ENCODE measurements around the gene GLIS1. TPM values are rescaled to one million over a fixed set of nuclear protein-coding genes. Genes with fewer than 3 reads are reported as not detected.

GLIS1 gene
- total and polyA plus RNA-seq, 10 of the 15 experiments (the other 5 are each of a cell fraction or from before 2014, with no cell fraction given), result not detected

- no peak for TF ChIP-seq ZNF24 (IDR thresholded peaks at IDR 0.05)
- TF ChIP-seq STAT3 (IDR thresholded peaks at IDR 0.05; ENCODE audit: low read depth, low read length), result no peak
- TF ChIP-seq CREB1 (IDR thresholded peaks at IDR 0.05; ENCODE audit: low read depth), result no peak
- TF ChIP-seq ZBED1 (IDR thresholded peaks at IDR 0.05; ENCODE audit: borderline replicate concordance), result no peak
- TF ChIP-seq MXI1 (IDR thresholded peaks at IDR 0.05; ENCODE audit: low read depth, low read length), result no peak
- no peak for TF ChIP-seq E2F4 (IDR thresholded peaks at IDR 0.05; ENCODE audit: low read depth, low read length)
- no peak for TF ChIP-seq NR2C2 (IDR thresholded peaks at IDR 0.05; ENCODE audit: borderline replicate concordance, control insufficient read depth, insufficient read length, low read depth)
Observed at GRCh38 chr1:53481456-53481855, 257.5 kb downstream of the GLIS1 start (continued).

DNA sequence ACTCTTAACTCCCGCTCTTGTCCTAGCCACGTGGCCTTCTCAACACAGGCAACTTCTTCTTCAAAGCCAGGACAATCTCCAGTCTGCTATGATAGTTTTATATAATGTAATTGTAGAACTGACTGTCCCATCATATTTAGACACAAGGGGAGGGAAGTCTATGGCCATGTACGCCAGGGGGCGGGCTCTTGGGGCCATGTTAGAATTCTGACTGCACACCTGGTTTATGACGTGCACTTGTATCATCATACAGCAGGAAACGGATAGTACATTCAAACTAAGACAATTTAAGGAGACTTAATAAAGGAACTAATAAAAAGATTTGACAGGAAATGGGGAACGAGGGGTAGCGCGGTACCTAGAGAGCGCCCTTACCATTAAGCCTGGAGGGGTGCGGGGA, 258.3 kb downstream of the GLIS1 start:
- Histone ChIP-seq H3K9ac (ENCODE audit: control insufficient read depth, insufficient read depth, low read length) (no peak overlapping the region), H3K9me3 (replicated peaks; ENCODE audit: control insufficient read depth, insufficient read depth, low read length) (no peaks in the 10 kb centered on the region), H2AFZ (ENCODE audit: control insufficient read depth, low read depth, low read length) (no peak overlapping the region), H3K79me2 (ENCODE audit: control insufficient read depth, insufficient read depth, low read length) (no peaks in the 10 kb centered on the region), H3K27me3 (replicated peaks in 1 of 2; ENCODE audit: control insufficient read depth in 2 of 2, insufficient read depth in 2 of 2, low read length in 1 of 2) (peaks cover 4 to 5% of the 10 kb centered on the region in 2 experiments; a peak in 3 of 4 replicates), H3K4me3 (no peak overlapping the region), H3K27ac (ENCODE audit: control insufficient read depth, insufficient read depth) (no peak overlapping the region), H3K4me2 (ENCODE audit: control insufficient read depth, insufficient read depth) (no peak overlapping the region), H3K4me1 (ENCODE audit: control insufficient read depth, insufficient read depth, low read length) (no peaks in the 10 kb centered on the region), H3K36me3 (ENCODE audit: control insufficient read depth in 2 of 2, insufficient read depth in 2 of 2, low read length in 1 of 2) (no peaks in the 10 kb centered on the region), H4K20me1 (ENCODE audit: control insufficient read depth, insufficient read depth) (no peaks in the 10 kb centered on the region; the same call in 1 of the 2 replicates)
- TF ChIP-seq ESRRA (IDR thresholded peaks at IDR 0.05; ENCODE audit: low read length) (no peak), HDAC2 (IDR thresholded peaks at IDR 0.05) (no peak), MXI1 (IDR thresholded peaks at IDR 0.05; ENCODE audit: low read depth, low read length) (no peak), CHD4 (IDR thresholded peaks at IDR 0.05) (no peak), SP1 (IDR thresholded peaks at IDR 0.05; ENCODE audit: low read depth, low read length) (no peak), CEBPB (IDR thresholded peaks at IDR 0.05; ENCODE audit: borderline replicate concordance in 1 of 2, low read depth in 2 of 2, low read length in 2 of 2) (no peak)
- TF ChIP-seq, protein P1, sequence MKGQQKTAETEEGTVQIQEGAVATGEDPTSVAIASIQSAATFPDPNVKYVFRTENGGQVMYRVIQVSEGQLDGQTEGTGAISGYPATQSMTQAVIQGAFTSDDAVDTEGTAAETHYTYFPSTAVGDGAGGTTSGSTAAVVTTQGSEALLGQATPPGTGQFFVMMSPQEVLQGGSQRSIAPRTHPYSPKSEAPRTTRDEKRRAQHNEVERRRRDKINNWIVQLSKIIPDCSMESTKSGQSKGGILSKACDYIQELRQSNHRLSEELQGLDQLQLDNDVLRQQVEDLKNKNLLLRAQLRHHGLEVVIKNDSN (IDR thresholded peaks at IDR 0.05; ENCODE audit: borderline replicate concordance, extremely low read length, insufficient read depth, low read depth, low read length), result no peak
- ChIA-PET POLR2A (no interaction called here), SMC1A (ENCODE audit: uncharacterized antibody, unreplicated experiment) (no interaction called here), RAD21 (ENCODE audit: unreplicated experiment) (no interaction called here), CTCF (no interaction called here)
- 26% methylated on average over 11 of the region's 11 CpGs for WGBS (ENCODE audit: insufficient coverage, insufficient replicate concordance, low lambda C conversion rate, missing lambda C conversion rate)
- DNase-seq (ENCODE audit: low read depth, low spot score) (no peak), FAIRE-seq (no peak), ATAC-seq (no peak)
- intact Hi-C loops (cut with micrococcal nuclease; ENCODE audit: unreplicated experiment) (loop anchor here (10.0 kb wide), 1 partner anchor 474 kb away; no protein-coding TSS in a partner anchor), in situ Hi-C loops (cut with MboI) (loop anchor here (25.0 kb wide), 1 partner anchor 482 kb away; no protein-coding TSS in a partner anchor)
- no TSS peak for BruUV-seq (replicated peaks)

Measured in GM12878 (cell line).